MCF 10A (cell line): ENCODE measurements around the gene SFXN4. TPM values are rescaled to one million over a fixed set of nuclear protein-coding genes. Genes with fewer than 3 reads are reported as not detected.
"Not testable (repeated sequence)": the region's sequence is repeated elsewhere in the genome, so short reads cannot be mapped to it uniquely, and the experiment has no call there.

Source experiments
- BruUV-seq: library from RNA; stranded (reverse); fragments of 400-500 nt; replicated peaks from 2 replicates; lab custom pipeline; 2021; lab: Mats Ljungman, UMichigan
- CTCF ChIA-PET: fragments of 300-600 bp; sonication (Branson Sonifier 250); formaldehyde crosslinking; extraction: SDS; loops from one replicate; lab custom pipeline; 2021; ENCODE audit warnings: antibody characterized with exemption, inconsistent platforms; lab: Yijun Ruan, JAX
- POLR2A ChIA-PET: fragments of 300-600, 350-650 bp; sonication (Branson Sonifier 250); formaldehyde crosslinking; extraction: SDS; loops from one replicate; lab custom pipeline; 2020; ENCODE audit warnings: antibody characterized with exemption, inconsistent platforms; lab: Yijun Ruan, JAX
- DNase-seq: peaks from one replicate; pipeline ENCODE4 v3.0.0-alpha.2; 2018; ENCODE audit not compliant: unreplicated experiment
- H3K27ac Mint-ChIP-seq: one replicate; pipeline ENCODE4 v1.8.0; 2022; ENCODE audit warnings: mild to moderate bottlenecking, low read depth, mixed read lengths; ENCODE audit not compliant: unreplicated experiment
- H3K27me3 Mint-ChIP-seq: one replicate; pipeline ENCODE4 v1.8.0; 2022; ENCODE audit warnings: mixed read lengths; ENCODE audit not compliant: insufficient read depth, unreplicated experiment
- H3K36me3 Mint-ChIP-seq: one replicate; pipeline ENCODE4 v1.8.0; 2022; ENCODE audit warnings: mild to moderate bottlenecking, moderate library complexity, mixed read lengths; ENCODE audit not compliant: insufficient read depth, unreplicated experiment
- H3K4me1 Mint-ChIP-seq: one replicate; pipeline ENCODE4 v1.8.0; 2022; ENCODE audit warnings: mixed read lengths; ENCODE audit not compliant: insufficient read depth, unreplicated experiment
- H3K4me3 Mint-ChIP-seq: one replicate; pipeline ENCODE4 v1.8.0; 2022; ENCODE audit warnings: mild to moderate bottlenecking, moderate library complexity, mixed read lengths; ENCODE audit not compliant: unreplicated experiment
- H3K9me3 Mint-ChIP-seq: one replicate; pipeline ENCODE4 v1.8.0; 2022; ENCODE audit warnings: mixed read lengths; ENCODE audit not compliant: unreplicated experiment
- CTCF ChIP-seq: fragments of 200-600 bp; IDR thresholded peaks from one replicate; pipeline ENCODE4 v1.8.0; 2022; ENCODE audit warnings: antibody characterized with exemption, mild to moderate bottlenecking; ENCODE audit not compliant: unreplicated experiment
- intact Hi-C: fragments of 100-400 bp; cut with micrococcal nuclease; formaldehyde crosslinking; loops from 2 replicates; pipeline ENCODE4 v1.14.1; 2022
- total RNA-seq: library from RNA; stranded (reverse); gene quantifications from 2 replicates; pipeline ENCODE4 v1.2.3, GENCODE V29; 2022

The SFXN4 gene
- total RNA-seq, 1 experiment from 2014 or later, result 44.7 TPM

- Mint-ChIP-seq H3K27ac (peak overlapping the region; percentile 52), H3K36me3 (peaks cover 70% of the 10 kb centered on the region), H3K4me1 (peaks cover 8% of the 10 kb centered on the region), H3K27me3 (no peaks in the 10 kb centered on the region), H3K9me3 (no peaks in the 10 kb centered on the region), H3K4me3 (no peak overlapping the region)
- peak; percentile 39 for DNase-seq
- peak; percentile 44 for TF ChIP-seq CTCF
- intact Hi-C loops, result no loop called here
- ChIA-PET POLR2A (no interaction called here), CTCF (interaction anchor here (0.6 to 1.1 kb wide), 2 partner anchors 12 to 31 kb away, joined by 4 to 5 read pairs; no protein-coding TSS in a partner anchor)
- no TSS peak for BruUV-seq
Observed at GRCh38 chr10:119139464-119140067, 25.9 kb downstream of the SFXN4 start.

- peak overlapping the region; percentile 52 for H3K27ac Mint-ChIP-seq
- ChIA-PET CTCF (interaction anchor here (0.6 to 1.1 kb wide), 5 partner anchors 9 to 677 kb away, joined by 3 to 5 read pairs (median 4); no protein-coding TSS in a partner anchor), POLR2A (interaction anchor here (0.5 to 1.1 kb wide), 3 partner anchors 26 to 65 kb away, joined by 3 read pairs; no protein-coding TSS in a partner anchor)
- no peak for DNase-seq
- no peak overlapping the region for H3K4me3 Mint-ChIP-seq
- peaks cover 8% of the 10 kb centered on the region for H3K4me1 Mint-ChIP-seq
- no TSS peak for BruUV-seq
- peaks cover 70% of the 10 kb centered on the region for H3K36me3 Mint-ChIP-seq
- H3K27me3 Mint-ChIP-seq, result no peaks in the 10 kb centered on the region
- H3K9me3 Mint-ChIP-seq, result no peaks in the 10 kb centered on the region
- no peak for TF ChIP-seq CTCF
- intact Hi-C loops, result no loop called here
Observed at GRCh38 chr10:119138346-119139306, 26.9 kb downstream of the SFXN4 start.

DNA sequence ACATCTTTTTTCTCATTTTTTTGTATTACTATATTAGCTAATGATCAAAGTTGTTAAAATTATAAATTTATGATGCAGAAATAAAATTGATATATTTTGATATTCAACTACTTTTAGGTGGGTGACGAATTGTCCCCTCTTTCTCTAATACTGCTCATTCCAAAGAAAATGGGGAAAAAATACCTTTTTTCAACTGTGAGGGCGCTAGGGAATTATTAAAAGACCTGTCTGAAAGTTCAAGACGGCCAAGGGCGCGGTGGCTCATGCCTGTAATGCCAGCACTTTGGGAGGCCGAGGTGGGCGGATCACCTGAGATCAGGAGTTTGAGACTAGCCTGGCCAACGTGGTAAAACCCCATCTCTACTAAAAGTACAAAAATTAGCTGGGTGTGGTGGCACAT is 27.6 kb downstream of the SFXN4 start:
- H3K4me3 Mint-ChIP-seq, BruUV-seq, H3K4me1 Mint-ChIP-seq, DNase-seq, H3K27ac Mint-ChIP-seq, H3K9me3 Mint-ChIP-seq, intact Hi-C loops, H3K27me3 Mint-ChIP-seq: not testable (repeated sequence)
- H3K36me3 Mint-ChIP-seq, result peaks cover 71% of the 10 kb centered on the region
- ChIA-PET CTCF (interaction anchor here (0.8 kb wide), 1 partner anchor 9 kb away, joined by 3 read pairs; no protein-coding TSS in a partner anchor), POLR2A (interaction anchor here (1.0 kb wide), 1 partner anchor 60 kb away, joined by 3 read pairs; no protein-coding TSS in a partner anchor)

DNA sequence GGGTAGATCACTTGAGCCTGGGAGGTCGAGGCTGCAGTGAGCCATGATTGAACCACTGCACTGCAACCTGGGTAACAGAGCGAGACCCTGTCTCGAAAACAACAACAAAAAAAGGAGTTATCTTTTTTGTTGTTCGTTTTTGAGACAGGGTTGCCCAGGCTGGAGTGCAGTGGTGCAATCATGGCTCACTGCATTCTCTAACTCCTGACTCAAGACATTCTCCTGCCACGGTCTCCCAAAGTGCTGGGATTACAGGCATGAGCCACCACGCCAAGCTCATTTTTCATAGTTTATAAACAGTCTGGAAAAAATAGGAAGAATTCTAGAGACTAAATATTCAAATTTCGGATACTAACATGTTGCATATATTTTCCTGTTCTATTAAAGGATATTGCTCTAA is 29.4 kb downstream of the SFXN4 start:
- Mint-ChIP-seq H3K4me1 (peaks cover 8% of the 10 kb centered on the region), H3K36me3 (peaks cover 75% of the 10 kb centered on the region), H3K27me3 (no peaks in the 10 kb centered on the region), H3K4me3 (no peak overlapping the region), H3K9me3 (no peaks in the 10 kb centered on the region), H3K27ac (no peak overlapping the region)
- no peak for DNase-seq
- intact Hi-C loops, result no loop called here
- TF ChIP-seq CTCF, result no peak
- BruUV-seq, result no TSS peak
- ChIA-PET CTCF (no interaction called here), POLR2A (no interaction called here)
